ENCODE data around the gene EXOC4.

The EXOC4 gene

GRCh38 chr7:133911724-133912123 is 658.8 kb downstream of the EXOC4 start:
- DNase-seq: no peak

DNA sequence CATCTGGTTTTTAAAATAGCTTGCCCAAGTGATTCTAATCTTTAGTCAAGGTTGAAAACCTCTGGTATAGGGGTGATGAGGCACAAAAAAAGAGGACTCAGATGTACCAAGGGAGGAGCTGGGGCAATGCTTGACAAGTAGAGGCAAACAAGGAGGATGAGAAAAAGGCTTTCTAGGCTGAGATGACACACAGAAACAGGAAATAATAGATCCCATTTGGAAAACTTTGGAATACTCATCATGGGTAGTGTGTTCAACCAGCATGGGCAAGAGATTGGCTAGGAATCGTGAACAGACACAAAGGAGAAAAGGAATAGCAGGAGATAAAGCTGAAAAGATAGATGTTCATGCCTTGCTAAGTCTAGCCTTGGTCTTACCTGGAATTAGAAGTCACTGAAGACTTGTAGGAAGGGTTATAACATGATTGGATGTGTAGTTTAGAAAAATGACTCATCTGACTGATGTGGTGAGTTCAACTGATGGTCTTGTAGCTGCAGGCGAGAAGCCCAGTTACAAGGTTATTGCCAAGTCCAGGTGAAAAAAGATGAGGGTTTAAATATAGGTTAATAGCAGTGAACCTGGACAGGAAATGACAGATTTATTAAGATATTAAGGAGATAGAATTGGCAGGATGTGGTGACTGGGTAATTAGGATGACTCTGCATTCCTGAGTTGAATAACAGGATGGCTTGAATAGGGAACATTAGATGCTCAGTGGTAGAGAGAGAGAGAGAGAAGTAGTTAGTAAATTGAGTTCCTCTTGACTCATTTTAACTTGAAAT is 660.2 kb downstream of the EXOC4 start:
- no peak for DNase-seq

DNA sequence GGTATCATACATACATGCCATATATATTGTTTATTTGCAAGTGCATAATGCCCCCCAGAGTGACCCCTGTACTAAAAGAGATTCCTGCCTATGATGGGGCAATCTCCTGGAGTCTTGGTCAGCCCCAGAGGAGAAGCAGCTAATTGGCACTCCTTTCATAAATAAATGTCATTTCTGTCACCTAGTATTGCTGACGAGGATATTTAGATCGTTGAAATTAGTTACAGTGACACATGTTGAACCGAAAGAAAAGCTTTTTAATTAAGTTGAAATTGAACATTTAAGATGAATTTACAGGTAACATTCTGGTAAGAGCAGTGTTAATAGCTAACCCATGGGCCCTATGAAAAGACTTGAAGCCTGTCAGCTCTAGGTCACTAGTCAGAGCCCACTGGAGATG is 663.7 kb downstream of the EXOC4 start:
- no peak for DNase-seq

DNA sequence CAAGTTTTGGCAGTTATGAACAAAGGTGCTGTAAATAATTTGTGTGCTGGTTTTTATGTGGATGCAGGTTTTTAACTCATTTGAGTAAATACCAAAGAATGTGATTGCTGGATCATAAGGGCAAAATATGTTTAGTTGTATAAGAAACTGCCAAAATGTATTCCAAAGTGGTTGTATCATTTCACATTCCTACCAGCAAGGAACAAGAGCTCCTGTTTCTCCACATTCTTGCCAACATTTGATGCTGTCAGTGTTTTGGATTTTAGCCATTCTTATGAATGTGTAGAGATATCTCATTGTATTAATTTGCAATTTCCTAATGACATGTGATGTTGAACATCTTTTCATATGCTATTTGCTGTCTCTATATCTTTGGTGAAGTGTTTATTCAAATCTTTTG is 666.9 kb downstream of the EXOC4 start:
- DNase-seq: no peak

DNA sequence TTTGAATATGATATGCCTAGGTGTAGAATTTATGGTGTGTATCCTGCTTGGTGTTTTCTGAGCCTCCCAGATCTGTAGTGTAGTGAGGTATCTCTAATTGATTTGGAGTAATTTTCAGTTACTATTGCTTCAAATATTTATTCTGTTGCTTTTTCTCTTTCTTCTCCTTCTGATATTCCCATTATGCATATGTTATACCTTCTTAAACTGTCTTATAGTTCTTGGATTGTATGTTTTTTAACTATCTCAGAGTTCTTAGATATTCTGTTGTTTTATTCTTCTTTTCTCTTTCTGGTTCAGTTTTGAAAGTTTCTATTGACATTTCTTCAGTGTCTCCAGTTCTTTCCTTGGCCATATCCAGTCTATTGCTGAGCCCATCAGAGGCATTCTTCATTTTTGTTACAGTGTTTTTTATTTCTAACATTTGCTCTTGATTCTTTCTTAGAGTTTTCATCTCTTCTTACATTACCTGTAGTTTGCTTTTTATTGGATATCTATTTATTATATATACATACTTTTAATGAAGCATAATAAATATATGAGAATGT is 668.8 kb downstream of the EXOC4 start:
- DNase-seq: no peak

- DNase-seq: no peak
Observed at GRCh38 chr7:133923974-133924373, 671.1 kb downstream of the EXOC4 start.

GRCh38 chr7:133931053-133931452 is 678.2 kb downstream of the EXOC4 start:
- no peak for DNase-seq

DNA sequence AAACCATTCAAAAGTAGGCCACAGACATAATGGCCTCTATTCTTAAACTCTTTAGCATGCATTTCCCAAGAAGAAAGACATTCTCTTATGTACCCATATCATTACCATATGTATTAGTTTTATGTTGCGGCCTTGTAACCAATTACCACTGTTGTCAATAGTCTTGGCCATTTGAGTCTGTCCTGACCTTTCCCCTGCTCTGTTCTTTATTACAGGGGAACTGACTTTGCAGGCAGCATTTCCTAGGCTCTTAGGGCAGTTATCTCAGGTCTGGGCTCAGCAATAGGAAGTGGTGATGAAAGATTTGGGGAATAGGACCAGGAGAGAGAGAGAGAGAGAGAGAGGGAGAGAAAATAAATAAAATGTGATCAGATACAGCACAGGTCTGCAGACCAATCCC is 679.7 kb downstream of the EXOC4 start:
- no peak for DNase-seq

GRCh38 chr7:133934262-133934976 is 681.5 kb downstream of the EXOC4 start:
- DNase-seq: no peak

DNA sequence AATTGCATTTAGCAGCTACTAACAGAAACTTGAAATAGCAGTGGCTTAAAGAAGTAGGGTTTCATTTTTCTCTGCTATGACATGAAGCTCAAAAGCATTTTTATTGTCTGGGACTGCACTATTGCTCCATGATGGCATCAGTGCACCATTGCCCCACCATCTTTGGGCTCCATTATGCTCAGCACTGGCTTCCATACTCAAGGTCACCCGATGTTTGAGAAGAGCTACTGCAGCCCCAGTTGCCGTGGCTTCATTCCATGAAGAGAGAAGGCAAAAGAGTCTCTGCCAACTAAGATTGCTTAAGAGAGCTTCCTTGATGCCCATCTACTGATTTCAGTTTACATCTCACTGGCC is 682.1 kb downstream of the EXOC4 start:
- no peak for DNase-seq

GRCh38 chr7:133936074-133936473 is 683.2 kb downstream of the EXOC4 start:
- no peak for DNase-seq

- DNase-seq: no peak
Observed at GRCh38 chr7:133937786-133938185, 684.9 kb downstream of the EXOC4 start.

DNA sequence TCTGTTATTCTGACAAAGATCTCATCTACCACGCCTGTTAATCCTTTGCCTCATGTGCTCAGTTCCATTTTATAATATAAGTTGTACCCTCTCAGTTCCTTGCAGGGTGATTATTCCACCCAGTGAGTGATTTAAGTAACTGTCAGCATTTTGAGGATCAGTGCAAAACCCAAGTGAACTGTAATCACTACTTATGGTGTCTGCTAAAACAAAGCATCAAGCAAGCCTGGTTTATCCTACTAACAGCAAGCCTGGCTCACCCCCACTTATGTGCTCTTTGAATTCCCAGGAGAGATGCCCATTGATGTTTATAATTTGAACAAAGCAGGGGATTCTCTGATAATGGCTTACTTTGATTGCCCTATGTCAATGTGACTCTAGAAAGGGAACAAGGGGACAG is 687.5 kb downstream of the EXOC4 start:
- DNase-seq: no peak

DNA sequence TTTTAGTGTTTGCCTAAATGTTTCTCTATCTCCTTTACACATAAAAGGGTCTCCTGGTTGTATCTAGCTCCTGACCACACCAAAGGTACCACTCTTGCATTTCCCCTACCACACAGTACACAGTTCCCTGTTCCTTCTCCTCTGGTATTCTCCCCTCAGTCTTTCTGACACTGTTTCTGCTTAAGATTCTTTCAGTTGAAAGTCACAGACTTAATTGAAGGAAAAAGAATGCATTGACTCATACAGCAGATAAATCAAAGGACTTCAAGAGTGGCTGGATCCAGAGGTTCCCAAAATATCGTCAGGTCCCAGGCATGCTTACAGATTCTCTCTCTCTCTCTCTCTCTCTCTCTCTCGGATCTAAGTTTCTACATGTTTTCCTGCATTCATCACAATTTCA is 688.6 kb downstream of the EXOC4 start:
- DNase-seq: no peak

DNA sequence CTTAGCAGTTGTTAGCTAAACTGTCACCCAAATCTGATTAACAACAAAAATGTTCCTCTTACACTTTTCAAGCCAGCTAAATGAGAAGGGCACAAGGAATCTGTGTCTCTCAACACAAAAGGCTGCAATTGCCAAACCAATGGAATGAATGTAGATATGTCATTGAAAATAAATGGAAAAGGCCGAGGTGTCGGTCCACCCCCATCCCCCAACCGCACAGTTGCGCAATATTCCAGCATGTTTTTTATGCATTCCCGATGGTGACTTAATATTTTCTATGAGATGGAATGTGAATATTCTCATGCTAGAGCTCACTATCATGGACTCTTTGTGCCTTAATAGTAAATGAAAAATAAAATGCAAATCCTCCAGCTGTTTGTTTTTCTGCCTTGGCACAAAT is 692.6 kb downstream of the EXOC4 start:
- DNase-seq: no peak

GRCh38 chr7:133947458-133948254 is 694.8 kb downstream of the EXOC4 start:
- no peak for DNase-seq

GRCh38 chr7:133948588-133948987 is 695.7 kb downstream of the EXOC4 start:
- DNase-seq: no peak

DNA sequence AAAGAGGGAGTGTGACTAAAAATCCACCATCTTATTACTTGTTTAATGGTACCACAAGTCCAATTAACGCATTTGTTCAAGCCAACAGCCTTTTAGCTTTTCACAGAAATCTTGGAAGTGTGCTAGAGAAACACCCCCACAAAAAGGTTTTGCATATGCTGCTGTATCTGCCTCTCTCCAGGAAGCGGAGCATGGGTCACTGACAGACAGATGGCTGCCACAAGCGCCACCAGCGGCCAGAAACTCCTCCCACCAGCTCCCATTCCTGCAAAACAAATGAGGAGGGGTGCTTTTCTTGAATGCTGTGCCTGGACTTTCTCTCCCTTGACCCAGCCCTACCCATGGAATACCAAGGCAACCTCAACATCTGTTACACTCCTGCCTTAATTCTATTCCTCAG is 698.0 kb downstream of the EXOC4 start:
- no peak for DNase-seq

DNA sequence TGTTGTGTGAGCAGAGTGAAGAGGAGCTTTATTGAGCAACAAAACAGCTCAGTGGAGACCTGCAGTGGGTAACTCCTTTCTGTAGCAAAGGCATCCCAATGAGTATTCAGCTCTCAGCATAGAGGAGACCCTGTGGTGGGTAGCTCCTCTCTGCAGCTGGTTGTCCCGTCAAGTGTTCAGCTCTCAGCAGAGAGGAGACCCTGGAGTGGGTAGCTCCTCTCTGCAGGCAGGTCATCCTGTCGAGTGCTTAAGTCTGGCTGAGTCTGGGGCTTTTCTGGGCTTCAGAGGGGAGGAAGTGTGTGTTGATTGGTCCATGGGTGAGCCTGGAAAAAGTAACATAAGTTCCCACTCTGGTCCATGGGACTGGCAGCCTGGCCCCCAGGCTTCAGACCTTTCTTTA is 702.3 kb downstream of the EXOC4 start:
- DNase-seq: no peak

- DNase-seq: no peak
Observed at GRCh38 chr7:133957845-133958244, 705.0 kb downstream of the EXOC4 start.

- DNase-seq: no peak
Observed at GRCh38 chr7:133958822-133959221, 705.9 kb downstream of the EXOC4 start.

DNA sequence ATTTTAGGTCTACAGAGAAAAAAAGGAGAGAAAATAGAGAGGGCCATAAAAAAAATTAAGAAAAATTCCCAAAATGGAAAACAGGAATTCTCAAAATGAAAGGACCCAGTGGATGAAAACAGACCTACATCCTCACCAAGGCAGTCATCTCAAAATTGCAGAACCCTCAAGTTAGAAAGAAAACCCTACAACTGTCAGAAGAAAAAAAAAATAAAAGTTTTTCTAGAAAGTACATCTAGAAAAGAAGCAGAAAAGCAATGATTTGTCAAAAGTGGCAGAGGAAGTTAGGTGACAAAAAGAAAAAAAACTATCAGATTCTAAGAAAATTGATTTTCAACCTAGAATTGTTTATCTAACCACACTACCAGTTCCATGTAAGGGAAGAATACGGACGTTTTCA is 706.6 kb downstream of the EXOC4 start:
- DNase-seq: no peak

DNA sequence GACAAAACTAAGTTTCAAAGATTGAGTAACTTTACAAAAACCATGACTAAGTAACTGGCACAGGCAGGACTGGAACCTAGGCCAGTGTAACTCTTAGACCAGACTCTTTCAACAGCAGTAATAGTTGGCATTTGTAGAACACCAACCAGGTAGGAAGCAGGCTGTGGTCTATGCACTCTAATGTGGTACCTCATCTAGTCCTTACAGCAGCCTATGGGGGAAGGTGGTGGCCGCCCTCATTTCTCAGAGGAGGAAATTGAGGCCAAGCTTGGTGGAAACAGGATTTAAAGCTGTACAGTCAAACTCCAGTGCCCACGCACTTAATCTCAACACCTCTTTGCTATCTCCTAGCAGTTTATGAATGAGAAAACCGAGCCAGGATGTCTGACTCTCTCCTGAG is 708.8 kb downstream of the EXOC4 start:
- DNase-seq: no peak

DNA sequence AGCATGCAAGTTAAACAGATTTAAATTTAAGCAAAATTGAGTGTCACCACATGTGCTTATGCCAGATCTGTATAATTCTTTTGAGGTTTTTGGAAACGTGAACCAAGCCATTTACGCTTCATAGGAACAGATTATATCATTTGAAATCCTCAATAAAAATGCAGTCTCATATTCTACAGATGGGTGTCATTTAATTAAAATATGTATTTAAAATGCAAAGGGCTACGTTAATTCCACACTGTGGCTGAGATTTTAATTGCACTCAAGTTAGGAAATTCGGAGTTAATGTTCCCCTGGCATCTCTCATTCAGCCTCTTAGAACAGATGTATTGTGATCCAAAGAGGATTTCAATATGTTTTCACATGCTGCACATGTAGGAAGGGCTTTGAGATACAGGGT is 709.8 kb downstream of the EXOC4 start:
- DNase-seq: no peak

All from activated CD8-positive, alpha-beta memory T cell treated with anti-CD3 and anti-CD28 coated beads for 24 hours (primary cell).